Smooth muscle cell (in vitro differentiated cells): ENCODE data around the gene C11orf24. TPM values are rescaled to one million over a fixed set of nuclear protein-coding genes. Genes with fewer than 3 reads are reported as not detected.
"Not testable (repeated sequence)": the region's sequence is repeated elsewhere in the genome, so short reads cannot be mapped to it uniquely, and the experiment has no call there.

ENCODE experiments used
- DNase-seq: peaks from one replicate; lab custom pipeline; 2025; ENCODE audit not compliant: unreplicated experiment; lab: John Stamatoyannopoulos, UW
- H2AFZ ChIP-seq: fragments of 200-600 bp; sonication (generic); 2 replicates; pipeline ENCODE4 v1.6.0; 2016; ENCODE audit warnings: antibody characterized with exemption, low read depth, mild to moderate bottlenecking
- H3F3A ChIP-seq: fragments of 200-600 bp; sonication (generic); 2 replicates; pipeline ENCODE4 v1.6.0; 2017; ENCODE audit warnings: antibody characterized with exemption, low read depth
- H3K27ac ChIP-seq: fragments of 200-600 bp; sonication (generic); 2 replicates; pipeline ENCODE4 v1.5.1; 2016; ENCODE audit warnings: low read depth, mild to moderate bottlenecking
- H3K27me3 ChIP-seq: fragments of 200-600 bp; sonication (generic); 2 replicates; pipeline ENCODE4 v1.6.1; 2016; ENCODE audit warnings: low read depth, mild to moderate bottlenecking
- H3K36me3 ChIP-seq: fragments of 200-600 bp; sonication (generic); 2 replicates; pipeline ENCODE4 v1.5.1; 2016; ENCODE audit warnings: low read depth
- H3K4me1 ChIP-seq: fragments of 200-600 bp; sonication (generic); 2 replicates; pipeline ENCODE4 v1.5.1; 2016; ENCODE audit warnings: low read depth
- H3K4me2 ChIP-seq: fragments of 200-600 bp; sonication (generic); 2 replicates; pipeline ENCODE4 v1.6.0; 2016; ENCODE audit warnings: mild to moderate bottlenecking
- H3K4me3 ChIP-seq: fragments of 200-600 bp; sonication (generic); 2 replicates; pipeline ENCODE4 v1.5.1; 2016; ENCODE audit warnings: mild to moderate bottlenecking
- H3K79me2 ChIP-seq: fragments of 200-600 bp; sonication (generic); 2 replicates; pipeline ENCODE4 v1.6.0; 2016; ENCODE audit warnings: low read depth, mild to moderate bottlenecking
- H3K9ac ChIP-seq: fragments of 200-600 bp; sonication (generic); 2 replicates; pipeline ENCODE4 v1.6.0; 2016; ENCODE audit warnings: low read depth
- H3K9me3 ChIP-seq: fragments of 200-600 bp; sonication (generic); replicated peaks from 2 replicates; pipeline ENCODE4 v1.5.1; 2016; ENCODE audit warnings: low read depth
- H4K20me1 ChIP-seq: fragments of 200-600 bp; sonication (generic); 2 replicates; pipeline ENCODE4 v1.6.0; 2016; ENCODE audit warnings: low read depth
- CTCF ChIP-seq: fragments of 200-600 bp; sonication (generic); IDR thresholded peaks from 2 replicates; pipeline ENCODE4 v1.5.1; 2017; ENCODE audit warnings: borderline replicate concordance, mild to moderate bottlenecking, antibody characterized with exemption; ENCODE audit not compliant: insufficient read depth, poor library complexity, severe bottlenecking
- WGBS: methylation state at CpG from one replicate; pipeline ENCODE4 v1.1.7; 2016; ENCODE audit warnings: low lambda C conversion rate; 5-methylcytosine and 5-hydroxymethylcytosine counted together
- polyA plus RNA-seq: library from polyadenylated mRNA; unstranded; fragments of >200 nt; fragmentation: Nextera tagmentation; extraction: Ambion mirVana; gene quantifications from 2 replicates; pipeline ENCODE4 v1.2.1, GENCODE V29; 2016
- total RNA-seq: library from RNA; depleted of rRNA; stranded (reverse); fragments of >200 nt; gene quantifications from 2 replicates; pipeline ENCODE4 v1.2.3, GENCODE V29; 2014

C11orf24 gene
- total and polyA plus RNA-seq, 2 experiments from 2014 or later, result 58.1 to 97.5 TPM

GRCh38 chr11:68293708-68294107, 21.9 kb upstream of the C11orf24 start:
- no peaks in the 10 kb centered on the region for H3K36me3 ChIP-seq
- 89% methylated on average over 2 of the region's 2 CpGs for WGBS
- no peak overlapping the region for H3K27ac ChIP-seq
- H3F3A ChIP-seq, result no peaks in the 10 kb centered on the region
- no peak for TF ChIP-seq CTCF
- H3K79me2 ChIP-seq, result no peaks in the 10 kb centered on the region
- no peak overlapping the region for H3K9ac ChIP-seq
- H2AFZ ChIP-seq, result no peak overlapping the region
- no peak overlapping the region for H3K4me3 ChIP-seq
- H3K4me1 ChIP-seq, result no peaks in the 10 kb centered on the region
- no peak for DNase-seq
- H4K20me1 ChIP-seq, result no peaks in the 10 kb centered on the region
- H3K9me3 ChIP-seq, result no peaks in the 10 kb centered on the region
- no peak overlapping the region for H3K4me2 ChIP-seq
- no peaks in the 10 kb centered on the region for H3K27me3 ChIP-seq

- Histone ChIP-seq H3K9me3 (no peaks in the 10 kb centered on the region), H3K4me3 (no peak overlapping the region)
Measured at GRCh38 chr11:68289456-68289855, 17.7 kb upstream of the C11orf24 start.

GRCh38 chr11:68287419-68287818, 15.6 kb upstream of the C11orf24 start:
- Histone ChIP-seq H3K79me2 (no peaks in the 10 kb centered on the region), H3K9me3 (no peaks in the 10 kb centered on the region), H3K4me1 (no peaks in the 10 kb centered on the region), H3K4me3 (no peak overlapping the region), H3K4me2 (no peak overlapping the region), H3K9ac (no peak overlapping the region), H3K27ac (no peak overlapping the region), H3K27me3 (no peaks in the 10 kb centered on the region), H2AFZ (no peak overlapping the region), H3K36me3 (no peaks in the 10 kb centered on the region), H4K20me1 (no peaks in the 10 kb centered on the region), H3F3A (no peaks in the 10 kb centered on the region)
- no peak for TF ChIP-seq CTCF
- DNase-seq, result no peak
- WGBS, result 91% methylated on average over 8 of the region's 8 CpGs

More at GRCh38 chr11:68289456-68289855, 17.7 kb upstream of the C11orf24 start:
- no peaks in the 10 kb centered on the region for H3K79me2 ChIP-seq
- no peaks in the 10 kb centered on the region for H3K36me3 ChIP-seq
- no peak overlapping the region for H3K9ac ChIP-seq
- H3F3A ChIP-seq, result no peaks in the 10 kb centered on the region
- DNase-seq, result no peak
- no peak overlapping the region for H3K27ac ChIP-seq
- no peaks in the 10 kb centered on the region for H4K20me1 ChIP-seq
- TF ChIP-seq CTCF, result no peak
- no peak overlapping the region for H2AFZ ChIP-seq
- 91% methylated on average over 2 of the region's 2 CpGs for WGBS
- H3K4me1 ChIP-seq, result no peaks in the 10 kb centered on the region
- no peaks in the 10 kb centered on the region for H3K27me3 ChIP-seq
- H3K4me2 ChIP-seq, result no peak overlapping the region

- H2AFZ ChIP-seq, H4K20me1 ChIP-seq, H3K27ac ChIP-seq, H3K4me2 ChIP-seq, H3K9me3 ChIP-seq, H3K27me3 ChIP-seq, H3K79me2 ChIP-seq, H3K36me3 ChIP-seq, DNase-seq, H3K4me3 ChIP-seq, H3K9ac ChIP-seq, H3K4me1 ChIP-seq, H3F3A ChIP-seq: not testable (repeated sequence)
- 93% methylated on average over 3 of the region's 3 CpGs for WGBS
Measured at GRCh38 chr11:68284588-68284987, 12.8 kb upstream of the C11orf24 start.
